H1 (cell line): Measurements from ENCODE around the gene HKDC1. TPM values are rescaled to one million over a fixed set of nuclear protein-coding genes. Genes with fewer than 3 reads are reported as not detected.

Experiments
- CHD1 ChIP-seq: IDR thresholded peaks from 2 replicates; pipeline ENCODE4 v1.6.1; 2012; ENCODE audit warnings: low read depth, low read length, improper control_type of control experiment
- GABPA ChIP-seq: IDR thresholded peaks from 2 replicates; pipeline ENCODE4 v1.6.1; 2011; ENCODE audit warnings: mild to moderate bottlenecking, low read length, moderate library complexity, borderline replicate concordance; ENCODE audit not compliant: insufficient read depth
- RBBP5 ChIP-seq: IDR thresholded peaks from 2 replicates; pipeline ENCODE4 v1.7.1; 2012; ENCODE audit warnings: low read depth, mild to moderate bottlenecking, inconsistent platforms, low read length, moderate library complexity, borderline replicate concordance
- polyA plus RNA-seq, 7 experiments: library from polyadenylated mRNA; depleted of rRNA in 3 of 7; stranded (reverse) in 5 of 7; unstranded in 2 of 7; fragments of >200 nt in 5 of 7; fragments of 200-250 nt in 2 of 7; gene quantifications; 1 replicate in 5 of 7; 2 replicates in 1 of 7; 4 replicates in 1 of 7; pipeline versions ENCODE4 v1.2.1 to v1.2.3, GENCODE V29; 2011 to 2013; ENCODE audit warnings: missing spikeins in 2 of 7, mixed read lengths in 2 of 7
- total RNA-seq: library from RNA; stranded (reverse); fragmentation: NEBNext Ultra II Directional; extraction: Animal tissue kit (Norgen Biotek cat#: 25700); gene quantifications from 2 replicates; pipeline ENCODE4 v1.2.1, GENCODE V29; 2021

Gene HKDC1
- total and polyA plus RNA-seq, 2 of the 8 experiments (the other 6 are each of a cell fraction or from before 2014, with no cell fraction given) = 0.12 to 0.78 TPM

- TF ChIP-seq CHD1 = no peak
- TF ChIP-seq RBBP5 = no peak
- no peak for TF ChIP-seq GABPA
- TF ChIP-seq, all 59 proteins: peak for 0
Observed at GRCh38 chr10:69176823-69177222, 43.3 kb upstream of the HKDC1 start (continued).
